Stomach (tissue), 9 donors: ENCODE results near the gene RAB5B. TPM values are rescaled to one million over a fixed set of nuclear protein-coding genes. Genes with fewer than 3 reads are reported as not detected.

Experiments used
- DNase-seq, 2 donors: peaks; one replicate each; pipeline versions ENCODE4 v3.0.0 to v3.0.0-alpha.2; 2013 to 2019
- H3K27ac ChIP-seq, 5 donors: fragments of 200-600 bp in 4 of 5; sonication (generic) in 4 of 5; one replicate each; pipeline ENCODE4 v1.5.1; 2013 to 2019; ENCODE audit warnings: mild to moderate bottlenecking in 1 of 5, moderate library complexity in 1 of 5
- H3K27me3 ChIP-seq, 3 donors: fragments of 200-600 bp; sonication (generic); one replicate each; pipeline ENCODE4 v1.5.1; 2017 to 2019; ENCODE audit warnings: mixed run types in 1 of 3
- H3K36me3 ChIP-seq, 4 donors: fragments of 200-600 bp; sonication (generic); 1 replicate in 3 of 4; 2 replicates in 1 of 4; pipeline ENCODE4 v1.5.1; 2016 to 2019
- H3K4me1 ChIP-seq, 4 donors: fragments of 200-600 bp; sonication (generic); one replicate each; pipeline ENCODE4 v1.5.1; 2016 to 2019
- H3K4me3 ChIP-seq, 4 donors: fragments of 200-600 bp; sonication (generic) in 3 of 4; one replicate each; pipeline ENCODE4 v1.5.1; 2016 to 2019; ENCODE audit warnings: mild to moderate bottlenecking in 1 of 4
- H3K9me3 ChIP-seq, 4 donors: fragments of 200-600 bp; sonication (generic); one replicate each; pipeline ENCODE4 v1.5.1; 2016 to 2019
- EP300 ChIP-seq: sonication (generic); formaldehyde crosslinking; IDR thresholded peaks from one replicate; pipeline ENCODE4 v1.6.1; 2017; ENCODE audit warnings: antibody characterized with exemption
- POLR2A ChIP-seq, 4 donors: fragments of 450-650 bp; IDR thresholded peaks; one replicate each; pipeline ENCODE4 v1.6.1; 2016; ENCODE audit warnings: antibody characterized with exemption in 4 of 4, control low read depth in 2 of 4, mild to moderate bottlenecking in 1 of 4, moderate library complexity in 1 of 4
- POLR2AphosphoS5 ChIP-seq, 3 donors: sonication (generic); formaldehyde crosslinking; IDR thresholded peaks; one replicate each; pipeline ENCODE4 v1.6.1; 2016; ENCODE audit warnings: antibody characterized with exemption in 3 of 3
- WGBS, 5 donors: extraction: QIAGEN DNeasy Blood & Tissue Kit in 3 of 5; methylation state at CpG; one replicate each; pipeline versions ENCODE4 v1.1.5 to v1.1.7; 2013 to 2018; 5-methylcytosine and 5-hydroxymethylcytosine counted together
- intact Hi-C: fragments of 100-400 bp; cut with DNase I; formaldehyde crosslinking; loops from one replicate; pipeline ENCODE4 v1.15.1; 2023; ENCODE audit warnings: low total_unique reads
- polyA plus RNA-seq, 3 donors: library from polyadenylated mRNA; stranded (reverse); fragments of 200-250 nt; gene quantifications; one replicate each; pipeline ENCODE4 v1.2.3, GENCODE V29; 2013
- total RNA-seq, 5 donors: library from RNA; depleted of rRNA; stranded (reverse); fragments of >200 nt; gene quantifications; one replicate each; pipeline versions ENCODE4 v1.1.0 to v1.2.3, GENCODE V29; 2014 to 2016
- TF ChIP-seq, protein P1 (sequence below), 7 experiments: fragments of 450-650 bp in 4 of 7; fragments of 200-600 bp in 3 of 7; sonication (generic) in 3 of 7; IDR thresholded peaks; one replicate each; pipeline ENCODE4 v1.5.1; 2016 to 2019; ENCODE audit warnings: antibody characterized with exemption in 7 of 7, control low read depth in 2 of 7, mild to moderate bottlenecking in 1 of 7
- donor health status: healthy with polysubstance abuse.
- donor health status: Bipolar disorder and iron deficiency.
- donor health status: healthy.

The RAB5B gene
- total and polyA plus RNA-seq, 8 donors = 17.1 to 100 (median 74.3) TPM

DNA sequence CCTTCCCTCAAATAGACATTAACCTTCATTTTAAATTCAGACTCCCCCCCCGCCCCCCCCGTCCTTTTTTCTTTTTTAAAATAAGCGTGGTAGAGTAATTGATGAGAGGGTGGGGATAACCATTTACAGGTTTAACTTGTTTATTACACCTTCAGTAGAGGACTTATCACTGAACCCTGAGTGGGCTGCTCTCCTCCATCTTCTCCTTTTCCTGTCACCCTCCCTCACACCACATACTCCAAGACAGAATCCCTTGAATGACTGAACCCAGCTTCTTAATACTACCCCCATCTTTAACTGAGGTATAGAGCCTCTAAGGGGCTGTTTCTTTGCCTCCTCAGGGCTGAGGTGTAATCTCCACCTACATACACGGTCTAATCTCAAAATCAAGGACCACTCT is 43.3 kb downstream of the RAB5B start:
- Histone ChIP-seq H3K27me3 (no peaks in the 10 kb centered on the region), H3K27ac (no peak overlapping the region), H3K4me3 (no peak overlapping the region), H3K9me3 (no peaks in the 10 kb centered on the region), H3K4me1 (peaks cover 5 to 33% (median 15%) of the 10 kb centered on the region in 4 donors), H3K36me3 (peaks cover 0 to 14% (median 11%) of the 10 kb centered on the region in 4 donors)
- 83 to 91% (median 87%) methylated on average over 4 of the region's 4 CpGs for WGBS, 5 donors
- TF ChIP-seq POLR2AphosphoS5 (IDR thresholded peaks at IDR 0.05) = no peak
- TF ChIP-seq POLR2A (IDR thresholded peaks at IDR 0.05) = no peak
- TF ChIP-seq, protein P1, sequence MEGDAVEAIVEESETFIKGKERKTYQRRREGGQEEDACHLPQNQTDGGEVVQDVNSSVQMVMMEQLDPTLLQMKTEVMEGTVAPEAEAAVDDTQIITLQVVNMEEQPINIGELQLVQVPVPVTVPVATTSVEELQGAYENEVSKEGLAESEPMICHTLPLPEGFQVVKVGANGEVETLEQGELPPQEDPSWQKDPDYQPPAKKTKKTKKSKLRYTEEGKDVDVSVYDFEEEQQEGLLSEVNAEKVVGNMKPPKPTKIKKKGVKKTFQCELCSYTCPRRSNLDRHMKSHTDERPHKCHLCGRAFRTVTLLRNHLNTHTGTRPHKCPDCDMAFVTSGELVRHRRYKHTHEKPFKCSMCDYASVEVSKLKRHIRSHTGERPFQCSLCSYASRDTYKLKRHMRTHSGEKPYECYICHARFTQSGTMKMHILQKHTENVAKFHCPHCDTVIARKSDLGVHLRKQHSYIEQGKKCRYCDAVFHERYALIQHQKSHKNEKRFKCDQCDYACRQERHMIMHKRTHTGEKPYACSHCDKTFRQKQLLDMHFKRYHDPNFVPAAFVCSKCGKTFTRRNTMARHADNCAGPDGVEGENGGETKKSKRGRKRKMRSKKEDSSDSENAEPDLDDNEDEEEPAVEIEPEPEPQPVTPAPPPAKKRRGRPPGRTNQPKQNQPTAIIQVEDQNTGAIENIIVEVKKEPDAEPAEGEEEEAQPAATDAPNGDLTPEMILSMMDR (IDR thresholded peaks at IDR 0.05) = no peak
- no peak for TF ChIP-seq EP300
- DNase-seq = no peak
- intact Hi-C loops = no loop called here

DNA sequence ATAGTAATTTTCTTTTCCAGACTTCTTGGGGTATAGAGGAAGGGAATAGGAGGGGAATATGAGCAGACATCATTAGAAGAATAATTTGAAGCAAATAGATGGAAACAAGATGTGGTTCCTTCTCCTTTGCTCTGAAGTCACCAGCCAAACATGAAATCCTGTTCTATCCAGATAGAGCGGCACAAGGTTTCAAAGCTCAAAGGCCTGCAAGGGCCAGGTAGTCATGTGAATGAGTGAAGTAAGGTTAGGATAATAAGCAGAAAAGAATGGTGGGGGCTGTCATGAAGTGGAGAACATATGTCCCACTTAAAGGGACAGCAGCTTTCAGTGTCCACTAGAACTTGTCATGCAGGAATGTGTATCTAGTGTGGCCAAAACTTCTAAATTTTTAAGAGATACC is 44.5 kb downstream of the RAB5B start:
- TF ChIP-seq POLR2AphosphoS5 (IDR thresholded peaks at IDR 0.05) (no peak), POLR2A (IDR thresholded peaks at IDR 0.05) (no peak), EP300 (no peak)
- TF ChIP-seq, protein P1 (IDR thresholded peaks at IDR 0.05) = no peak
- Histone ChIP-seq H3K4me3 (no peak overlapping the region), H3K4me1 (peaks cover 5 to 35% (median 16%) of the 10 kb centered on the region in 4 donors), H3K9me3 (no peaks in the 10 kb centered on the region), H3K27ac (no peak overlapping the region), H3K36me3 (peaks cover 0 to 14% (median 11%) of the 10 kb centered on the region in 4 donors), H3K27me3 (no peaks in the 10 kb centered on the region)
- intact Hi-C loops = no loop called here
- WGBS, 5 donors = 100% methylated on average over 1 of the region's 1 CpG
- DNase-seq = no peak

DNA sequence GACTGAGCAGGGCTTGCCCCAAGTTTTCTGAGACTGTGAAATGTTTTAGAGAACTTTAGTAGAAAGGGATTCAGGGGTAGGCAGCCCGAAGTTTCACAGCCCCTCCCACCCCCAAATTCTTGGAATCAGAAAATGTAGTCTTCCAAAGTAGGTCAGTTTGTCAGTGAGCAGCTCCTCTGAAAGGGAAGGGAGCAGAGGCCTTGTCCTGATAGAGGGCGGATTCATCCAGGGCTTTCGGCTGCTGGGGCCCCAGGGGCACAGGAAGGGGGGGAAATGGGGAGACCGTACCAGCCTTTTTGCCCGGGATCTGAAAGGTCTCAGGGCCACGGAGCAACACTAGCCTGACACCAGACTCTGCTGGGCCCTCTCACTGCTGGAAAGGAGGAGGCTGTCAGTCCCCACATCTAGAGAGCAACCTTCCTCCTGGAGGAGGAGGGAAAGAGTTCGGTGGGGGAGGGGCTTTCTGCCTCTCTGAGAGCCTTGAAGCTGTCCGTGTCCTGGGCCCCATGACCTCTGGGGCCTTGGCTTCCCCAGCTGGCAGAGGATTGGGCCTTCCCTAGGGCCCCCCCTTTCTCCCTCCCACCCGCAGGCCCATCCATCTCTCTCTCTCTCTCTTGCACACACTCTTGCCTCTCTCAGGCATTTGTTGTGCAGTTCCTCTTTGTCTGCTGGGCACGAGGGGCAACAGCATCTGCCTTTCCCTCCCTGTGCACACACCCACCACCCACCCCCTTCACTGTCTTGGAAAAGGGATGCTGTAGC is 46.7 kb downstream of the RAB5B start, which contains the start of gene IKZF4:
IKZF4 (plus strand) TSS at position 621 of the 762 bp plus-strand sequence. CDS start 451 bp downstream, outside the sequence.
- intact Hi-C loops = no loop called here
- peaks cover 5 to 27% (median 16%) of the 10 kb centered on the region in 4 donors for H3K4me1 ChIP-seq
- 31 to 50% (median 43%) methylated on average over 10 of the region's 10 CpGs for WGBS, 5 donors

DNA sequence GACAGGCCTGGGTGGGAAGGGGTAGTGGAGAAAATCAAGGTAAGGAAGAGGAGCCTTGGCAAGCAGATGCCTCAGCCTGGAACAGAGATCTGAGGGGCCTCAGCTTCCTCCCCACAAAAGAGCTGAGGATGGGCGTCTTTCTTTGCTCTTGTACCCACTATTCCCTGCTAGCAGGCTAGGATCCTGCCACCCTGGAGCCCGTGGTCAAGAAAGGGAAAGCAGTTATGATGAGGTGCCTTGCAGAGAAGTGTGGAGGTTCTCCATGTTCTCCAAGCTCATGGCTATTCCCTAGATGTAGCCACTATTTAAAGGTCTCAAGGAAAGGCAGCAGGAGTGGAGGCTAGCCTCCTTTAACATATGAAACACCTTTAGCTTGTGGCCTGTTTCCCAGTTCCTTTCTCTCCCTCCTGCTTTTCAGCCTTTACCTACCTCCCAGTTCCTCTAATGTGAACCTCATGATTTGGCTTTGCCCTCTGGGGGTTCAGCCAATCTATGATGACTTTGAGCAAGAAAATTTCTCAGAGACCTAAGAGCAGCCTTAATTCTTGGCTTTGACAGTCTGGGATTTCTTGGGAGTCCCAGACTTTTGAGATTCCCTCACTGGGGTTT is 48.1 kb downstream of the RAB5B start:
- Histone ChIP-seq H3K27ac (peak overlapping the region in 4 of 5 donors; percentile 58 to 80 (median 74)), H3K9me3 (no peaks in the 10 kb centered on the region), H3K4me1 (peaks cover 5 to 26% (median 16%) of the 10 kb centered on the region in 4 donors), H3K4me3 (peak overlapping the region; percentile 31 to 41 (median 35)), H3K27me3 (no peaks in the 10 kb centered on the region), H3K36me3 (peaks cover 0 to 38% (median 32%) of the 10 kb centered on the region in 4 donors)
- 45 to 65% (median 57%) methylated on average over 2 of the region's 2 CpGs for WGBS, 5 donors
- DNase-seq = no peak
- intact Hi-C loops = no loop called here
- no peak for TF ChIP-seq POLR2A (IDR thresholded peaks at IDR 0.05)
- TF ChIP-seq, protein P1 (IDR thresholded peaks at IDR 0.05) = no peak
- no peak for TF ChIP-seq EP300

More for the DNA sequence above, 46.7 kb downstream of the RAB5B start, which contains the start of gene IKZF4:
- H3K27ac ChIP-seq = peak within 1 kb of the TSS in 4 of 5 donors; percentile 58 to 80 (median 74)
- H3K27me3 ChIP-seq = no peaks in the 10 kb centered on the region
- peak within 1 kb of the TSS; percentile 31 to 41 (median 35) for H3K4me3 ChIP-seq
- DNase-seq = peak in 1 of 2 donors; percentile 89
- H3K9me3 ChIP-seq = no peaks in the 10 kb centered on the region
- H3K36me3 ChIP-seq = peaks cover 0 to 25% (median 21%) of the 10 kb centered on the region in 4 donors
- TF ChIP-seq, protein P1 (IDR thresholded peaks at IDR 0.05) = no peak
- TF ChIP-seq POLR2A (IDR thresholded peaks at IDR 0.05) = no peak
- TF ChIP-seq EP300 = no peak
- TF ChIP-seq POLR2AphosphoS5 (IDR thresholded peaks at IDR 0.05) = no peak
